ENCODE measurements around the gene DISC1.

DNA sequence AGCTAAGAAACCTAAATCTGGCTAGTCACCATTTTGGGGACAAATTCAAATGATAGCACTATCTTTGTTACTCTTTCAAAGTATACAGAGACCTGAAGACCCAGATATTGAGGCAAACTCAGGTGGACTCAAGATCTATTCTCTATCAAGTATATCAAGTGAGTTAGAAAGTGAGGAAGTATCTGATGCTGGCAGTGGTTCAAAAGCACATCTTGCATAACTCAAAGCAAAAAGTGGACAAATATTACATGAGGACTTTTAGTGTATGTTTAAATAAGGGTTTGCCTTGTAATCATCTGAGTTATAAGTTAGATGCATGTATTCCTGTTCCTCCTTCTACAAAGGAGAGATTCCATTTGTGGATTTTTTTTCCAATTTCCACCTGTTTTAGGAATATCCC is 338.4 kb downstream of the DISC1 start:
- TF ChIP-seq CTCF (conservative IDR thresholded peaks at IDR 0.05) (no peak), ZFX (IDR thresholded peaks at IDR 0.05) (no peak)
